Retinal pigment epithelial cell (primary cell): ENCODE data around the gene CCAR1.

Source experiments
- DNase-seq: peaks from one replicate; pipeline ENCODE4 v3.0.0-alpha.2; 2010; ENCODE audit warnings: low read depth
- H3K4me3 ChIP-seq: 2 replicates; pipeline ENCODE4 v1.5.1; 2011; ENCODE audit warnings: mild to moderate bottlenecking, low read length, control low read depth, moderate library complexity
- TF ChIP-seq, protein P1 (sequence below): conservative IDR thresholded peaks from 2 replicates; pipeline ENCODE4 v1.5.1; 2011; ENCODE audit warnings: low read depth, low read length, control low read depth, inconsistent platforms

The CCAR1 gene

DNA sequence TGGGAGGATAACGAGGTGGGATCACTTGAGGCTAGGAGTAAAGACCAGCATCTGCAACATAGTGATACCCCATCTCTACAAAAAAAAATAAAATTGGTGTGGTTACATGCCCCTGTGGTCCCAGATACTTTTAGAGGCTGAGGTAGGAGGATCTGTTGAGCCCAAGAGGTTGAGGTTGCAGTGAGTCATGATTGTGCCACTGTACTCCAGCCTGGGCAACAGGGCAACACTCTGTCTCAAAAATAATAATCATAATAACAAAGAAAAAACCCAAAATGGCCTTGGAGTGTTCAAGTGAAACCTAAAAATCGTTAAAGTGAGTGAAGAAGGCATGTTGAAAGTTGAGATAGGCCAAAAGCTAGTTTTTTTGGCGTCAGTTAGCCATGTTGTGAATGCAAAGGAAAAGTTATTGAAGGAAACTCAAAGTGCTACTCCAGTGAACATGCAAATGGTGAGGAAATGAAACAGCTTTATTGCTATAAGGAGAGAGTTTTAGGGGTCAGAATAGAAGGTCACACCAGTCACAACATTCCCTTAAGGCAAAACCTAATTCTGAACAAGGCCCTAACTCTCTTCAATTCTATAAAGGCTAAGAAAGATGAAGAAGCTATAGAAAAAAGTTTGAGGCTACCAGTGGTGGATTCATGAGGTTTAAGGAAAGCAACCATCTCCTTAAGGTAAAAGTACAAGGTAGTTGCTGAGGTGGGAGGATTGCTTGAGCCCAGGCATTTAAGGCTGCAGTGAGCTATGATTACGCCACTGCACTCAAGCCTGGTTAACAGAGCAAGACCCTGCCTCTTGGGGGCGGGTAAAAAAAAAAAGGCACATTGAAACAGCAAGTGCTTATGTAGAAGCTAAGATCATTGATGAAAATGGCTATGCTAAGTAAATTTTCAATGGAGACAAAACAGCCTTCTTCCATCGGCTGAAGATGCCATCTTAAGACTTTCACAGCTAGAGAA, 60.9 kb downstream of the CCAR1 start:
- no peak for DNase-seq
- no peak overlapping the region for H3K4me3 ChIP-seq
- TF ChIP-seq, protein P1, sequence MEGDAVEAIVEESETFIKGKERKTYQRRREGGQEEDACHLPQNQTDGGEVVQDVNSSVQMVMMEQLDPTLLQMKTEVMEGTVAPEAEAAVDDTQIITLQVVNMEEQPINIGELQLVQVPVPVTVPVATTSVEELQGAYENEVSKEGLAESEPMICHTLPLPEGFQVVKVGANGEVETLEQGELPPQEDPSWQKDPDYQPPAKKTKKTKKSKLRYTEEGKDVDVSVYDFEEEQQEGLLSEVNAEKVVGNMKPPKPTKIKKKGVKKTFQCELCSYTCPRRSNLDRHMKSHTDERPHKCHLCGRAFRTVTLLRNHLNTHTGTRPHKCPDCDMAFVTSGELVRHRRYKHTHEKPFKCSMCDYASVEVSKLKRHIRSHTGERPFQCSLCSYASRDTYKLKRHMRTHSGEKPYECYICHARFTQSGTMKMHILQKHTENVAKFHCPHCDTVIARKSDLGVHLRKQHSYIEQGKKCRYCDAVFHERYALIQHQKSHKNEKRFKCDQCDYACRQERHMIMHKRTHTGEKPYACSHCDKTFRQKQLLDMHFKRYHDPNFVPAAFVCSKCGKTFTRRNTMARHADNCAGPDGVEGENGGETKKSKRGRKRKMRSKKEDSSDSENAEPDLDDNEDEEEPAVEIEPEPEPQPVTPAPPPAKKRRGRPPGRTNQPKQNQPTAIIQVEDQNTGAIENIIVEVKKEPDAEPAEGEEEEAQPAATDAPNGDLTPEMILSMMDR: no peak

- H3K4me3 ChIP-seq: no peak overlapping the region
- DNase-seq: no peak
- TF ChIP-seq, protein P1: no peak
These were observed 63.4 kb downstream of the CCAR1 start for GRCh38 chr10:68784476-68784875.

DNA sequence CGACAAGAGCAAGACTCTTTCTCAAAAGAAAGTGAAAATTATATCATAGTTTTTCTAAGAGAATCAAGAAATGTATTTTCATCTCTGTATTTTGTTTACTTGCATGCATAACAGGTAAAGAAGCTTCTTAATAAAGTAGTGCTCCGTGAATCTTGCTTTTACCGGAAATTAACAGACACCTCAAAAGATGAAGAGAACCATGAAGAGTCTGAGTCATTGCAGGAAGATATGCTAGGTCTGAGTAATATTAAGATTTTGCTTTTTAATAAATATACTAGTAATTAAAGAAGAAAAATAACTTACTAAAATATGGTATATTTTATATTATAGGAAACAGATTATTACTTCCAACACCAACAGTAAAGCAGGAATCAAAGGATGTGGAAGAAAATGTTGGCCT, 66.8 kb downstream of the CCAR1 start:
- no peak for DNase-seq
- TF ChIP-seq, protein P1: no peak
- H3K4me3 ChIP-seq: no peak overlapping the region

DNA sequence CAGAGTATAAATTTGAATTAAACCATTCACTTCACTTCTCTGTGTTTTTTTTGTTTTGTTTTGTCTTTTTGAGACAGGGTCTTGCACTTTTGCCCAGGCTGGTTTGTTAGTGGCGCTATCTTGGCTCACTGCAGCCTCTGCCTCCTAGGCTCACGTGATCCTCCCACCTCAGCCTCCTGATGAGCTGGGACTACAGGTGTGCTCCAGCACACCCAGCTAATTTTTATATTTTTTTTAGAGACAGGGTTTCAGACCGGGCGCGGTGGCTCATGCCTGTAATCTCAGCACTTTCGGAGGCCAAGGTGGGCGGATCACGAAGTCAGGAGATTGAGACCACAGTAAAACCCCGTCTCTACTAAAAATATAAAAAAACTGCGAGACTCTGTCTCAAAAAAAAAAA, 69.4 kb downstream of the CCAR1 start:
- TF ChIP-seq, protein P1: no peak
- no peak for DNase-seq
- no peak overlapping the region for H3K4me3 ChIP-seq

DNA sequence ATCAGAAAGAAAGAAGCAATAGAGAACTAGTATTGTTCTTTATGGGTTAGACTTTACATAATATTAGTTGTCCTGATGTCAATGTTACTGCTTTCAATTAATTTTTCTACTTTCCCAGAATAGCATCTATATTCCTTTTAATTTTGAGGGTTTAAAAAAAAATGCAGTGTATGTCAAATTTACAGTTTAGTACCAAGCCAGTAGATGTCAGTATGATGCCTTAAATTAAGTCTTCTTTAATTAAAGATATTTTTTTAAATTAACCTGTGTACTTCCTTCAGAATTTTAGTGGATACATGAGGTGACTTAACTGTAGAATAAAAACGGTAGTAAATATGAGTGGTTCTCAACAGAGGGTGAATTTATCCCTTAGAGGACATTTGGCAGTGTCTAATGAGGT, 71.1 kb downstream of the CCAR1 start:
- H3K4me3 ChIP-seq: no peak overlapping the region
- no peak for DNase-seq
- TF ChIP-seq, protein P1: peak; percentile 26

- DNase-seq: no peak
- TF ChIP-seq, protein P1: no peak
These were observed 75.0 kb downstream of the CCAR1 start for GRCh38 chr10:68795886-68796532.

DNA sequence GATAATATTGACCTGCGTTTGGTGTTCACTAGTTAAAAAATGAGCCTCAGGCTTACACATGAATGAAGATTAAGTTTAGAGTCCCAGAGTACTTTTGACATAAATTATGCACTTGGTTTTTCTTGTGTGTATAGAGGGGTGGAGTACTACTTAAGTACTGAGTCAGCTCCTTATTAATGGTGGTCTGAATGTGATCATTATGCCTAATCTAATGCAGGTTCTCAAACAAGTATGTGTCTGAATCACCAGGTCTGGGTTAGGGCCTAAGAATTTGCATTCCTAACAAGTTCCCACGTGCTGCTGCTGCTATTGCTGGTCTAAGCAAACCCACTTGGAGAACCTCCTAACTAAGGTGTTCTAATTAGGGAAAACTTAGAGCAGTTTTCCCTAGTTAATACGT, 75.6 kb downstream of the CCAR1 start:
- peak; percentile 96 for DNase-seq
- TF ChIP-seq, protein P1: no peak
- no peak overlapping the region for H3K4me3 ChIP-seq

More at GRCh38 chr10:68795886-68796532, 75.0 kb downstream of the CCAR1 start:
- H3K4me3 ChIP-seq: no peak overlapping the region
